GM21447 (cell line): ENCODE results near the gene MROH2B.

Experiments
- ATAC-seq: cut with Tn5 transposase; IDR thresholded peaks from one replicate; pipeline ENCODE4 v1.9.1; 2021; ENCODE audit not compliant: unreplicated experiment

The MROH2B gene

DNA sequence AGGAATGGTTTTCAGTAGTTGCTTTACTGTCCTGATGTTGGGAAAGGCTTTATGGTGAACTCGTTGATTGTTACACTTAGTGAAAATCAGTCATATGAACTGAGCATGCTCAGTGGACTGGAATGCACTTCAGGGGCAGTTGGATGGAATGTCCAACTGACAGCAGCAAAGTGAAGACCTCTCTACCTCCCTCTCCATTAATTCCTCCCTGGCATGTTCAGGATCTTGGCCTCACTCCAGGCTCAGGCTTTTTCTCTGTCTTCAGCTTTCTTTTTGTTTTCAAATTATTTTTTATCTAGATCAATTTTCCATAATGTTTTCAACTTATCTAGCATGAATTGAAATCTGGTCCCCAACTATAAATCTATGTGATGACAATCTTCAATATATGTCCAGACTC is at the start of gene MROH2B:
Gene MROH2B (minus strand): TSS at position 101 of the 400 bp plus-strand sequence. CDS start 490 bp downstream, outside the sequence.
- ATAC-seq: no peak

GRCh38 chr5:41120600-41120999 is 49.5 kb upstream of the MROH2B start:
- ATAC-seq: no peak

GRCh38 chr5:41118177-41118576 is 47.0 kb upstream of the MROH2B start:
- no peak for ATAC-seq

- no peak for ATAC-seq
Observed at GRCh38 chr5:41115281-41115680, 44.1 kb upstream of the MROH2B start.

DNA sequence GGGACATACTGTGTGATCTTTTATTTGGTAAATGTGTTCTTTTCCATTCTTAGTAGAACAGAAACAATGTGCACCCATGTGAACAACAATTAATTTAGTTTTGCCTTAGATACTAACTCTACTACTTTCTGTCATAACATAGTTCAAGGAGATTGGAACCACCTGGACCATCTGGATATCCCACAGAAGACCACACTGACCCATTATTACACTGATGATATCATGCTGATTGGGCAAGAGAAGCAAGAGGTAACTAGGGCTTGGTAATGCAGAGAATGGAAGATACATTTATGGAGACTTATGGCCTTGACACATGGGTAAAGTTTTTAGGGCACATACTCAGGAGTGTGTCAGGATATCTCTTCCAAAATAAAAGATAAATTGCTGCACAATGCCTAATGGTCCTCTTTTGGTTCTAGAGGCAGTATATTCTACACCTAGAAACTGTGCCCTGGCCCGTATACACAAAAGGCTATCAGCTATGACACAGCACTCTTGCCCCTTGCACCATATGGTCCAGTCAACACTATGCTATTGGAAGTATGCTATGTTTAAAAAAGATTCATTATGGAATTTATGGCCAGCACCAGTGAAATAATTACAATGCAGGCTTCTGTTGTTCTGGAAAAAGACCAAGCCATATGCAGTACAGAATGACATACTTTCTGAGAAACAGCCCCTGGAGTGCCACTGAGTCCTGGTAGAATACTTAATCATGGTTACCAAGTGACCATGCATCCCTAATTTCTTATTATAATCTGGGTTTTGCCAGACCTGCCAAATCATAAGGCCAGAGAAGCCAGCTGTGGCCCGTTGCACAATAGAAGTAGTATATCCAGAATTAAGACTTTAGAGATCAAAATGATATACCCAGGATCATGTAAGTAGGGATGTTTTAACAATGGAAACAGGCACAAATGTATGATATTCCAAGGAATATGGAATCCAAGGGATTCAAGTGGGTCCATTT is 41.6 kb upstream of the MROH2B start:
- ATAC-seq: no peak

DNA sequence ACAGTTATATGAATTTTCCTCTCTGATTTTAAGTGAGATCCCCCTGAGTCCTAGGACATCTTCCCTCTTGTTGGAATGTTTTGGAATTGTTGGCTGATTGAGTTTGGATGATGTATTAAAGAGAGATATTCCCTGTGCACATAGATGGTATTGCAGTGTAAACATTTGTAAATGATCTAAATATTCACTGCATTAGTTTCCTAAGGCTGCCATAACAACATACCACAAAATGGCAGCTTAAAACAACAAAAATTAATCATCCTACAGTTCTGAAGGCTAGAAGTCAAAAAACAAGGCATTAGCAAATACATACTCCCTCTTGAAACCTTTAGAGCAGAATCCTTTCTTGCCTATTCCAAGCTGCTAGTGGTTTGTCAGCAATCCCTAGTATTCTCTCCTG is 38.0 kb upstream of the MROH2B start:
- no peak for ATAC-seq

GRCh38 chr5:41102341-41102740 is 31.2 kb upstream of the MROH2B start:
- no peak for ATAC-seq

GRCh38 chr5:41097642-41098041 is 26.5 kb upstream of the MROH2B start:
- ATAC-seq: no peak

DNA sequence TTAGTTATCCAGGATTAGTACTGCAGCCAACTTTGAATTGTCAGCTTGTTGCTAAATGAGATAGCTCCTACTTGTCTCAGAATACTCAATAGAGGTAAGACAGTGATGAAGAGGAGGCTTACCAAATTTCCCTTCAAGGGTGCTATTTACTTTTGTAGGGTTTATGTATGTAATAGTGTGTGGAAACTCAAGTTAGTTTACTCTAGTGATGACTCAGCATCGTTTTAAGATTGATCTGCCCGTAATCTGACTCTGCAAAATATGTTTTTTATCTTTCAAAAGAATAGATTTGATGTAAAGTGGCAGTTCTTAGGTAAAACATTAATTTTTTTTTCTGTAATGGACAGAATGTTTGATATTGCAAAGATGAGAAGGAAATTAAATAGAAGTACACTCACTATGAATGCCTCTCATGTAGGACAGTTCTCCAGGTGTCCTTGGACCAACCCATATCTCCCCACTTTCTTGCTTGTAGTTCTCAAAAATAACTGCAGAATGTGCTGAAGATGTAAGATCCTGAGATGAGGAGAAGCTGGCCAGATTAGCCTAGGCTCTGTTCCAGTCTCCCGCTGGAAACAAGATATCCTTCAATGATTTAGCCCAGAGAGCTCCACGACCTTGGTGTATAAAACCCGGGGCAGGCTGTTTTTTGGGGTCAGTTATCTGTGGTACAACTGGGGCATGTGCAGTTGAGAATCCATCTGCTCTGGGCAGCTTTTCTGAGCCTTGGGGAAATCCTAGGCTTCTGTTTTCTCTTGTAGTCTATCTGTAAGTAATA is 24.4 kb upstream of the MROH2B start:
- no peak for ATAC-seq

DNA sequence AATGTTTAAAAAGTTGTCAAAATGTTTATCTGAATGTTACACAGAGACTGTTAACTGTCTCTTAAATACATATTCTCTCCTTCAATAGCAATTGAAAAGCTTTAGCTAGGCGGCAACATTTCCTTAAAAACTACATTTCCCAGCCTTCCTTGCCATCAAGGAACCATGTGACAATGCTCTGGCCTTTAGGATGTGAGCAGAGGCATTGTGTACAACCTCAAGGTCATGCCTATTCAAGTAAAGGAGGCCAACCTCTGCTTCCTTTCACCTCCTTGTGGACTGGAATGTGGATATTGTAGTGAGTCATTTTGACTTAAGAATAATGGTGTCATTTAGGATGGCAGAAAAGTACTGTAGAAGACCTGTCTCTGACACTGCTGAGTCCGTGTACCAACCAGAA is 23.7 kb upstream of the MROH2B start:
- no peak for ATAC-seq

DNA sequence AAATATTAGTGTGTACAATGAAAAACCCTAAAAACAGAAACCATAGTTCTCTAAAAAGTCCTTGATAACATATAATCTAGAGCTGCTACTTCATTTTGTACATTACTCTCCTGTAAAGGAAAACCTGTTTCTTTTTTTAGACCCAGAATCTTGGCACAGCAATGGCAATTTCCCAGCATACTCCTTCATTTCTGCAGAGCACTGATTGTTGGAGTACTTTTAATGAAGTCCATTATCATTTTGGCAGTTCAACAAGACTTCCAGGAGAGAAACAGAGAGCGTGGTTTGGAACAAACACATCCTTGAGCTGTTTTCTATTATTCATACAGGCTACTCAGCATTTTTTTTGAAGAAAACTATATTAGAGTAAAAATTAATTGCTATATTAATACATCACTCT is 22.7 kb upstream of the MROH2B start:
- no peak for ATAC-seq

DNA sequence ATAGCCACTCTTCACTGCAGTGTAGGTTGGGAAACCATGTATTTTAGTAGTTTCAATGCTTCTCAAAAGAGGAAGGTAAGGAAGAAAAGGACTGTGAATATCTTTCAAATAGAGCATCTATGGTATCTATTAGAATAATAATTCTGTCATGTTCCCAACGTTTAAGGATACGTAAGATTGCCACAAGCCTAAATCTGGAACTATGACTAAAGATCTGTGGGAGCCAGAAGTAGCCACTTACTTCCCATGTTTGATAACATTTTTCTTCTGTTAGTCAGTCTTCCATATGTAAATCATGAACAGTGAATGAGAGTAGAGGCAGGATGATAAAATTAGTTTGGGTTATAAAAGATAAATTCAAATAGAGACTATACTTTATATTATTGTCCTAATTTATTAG is 16.3 kb upstream of the MROH2B start:
- no peak for ATAC-seq

DNA sequence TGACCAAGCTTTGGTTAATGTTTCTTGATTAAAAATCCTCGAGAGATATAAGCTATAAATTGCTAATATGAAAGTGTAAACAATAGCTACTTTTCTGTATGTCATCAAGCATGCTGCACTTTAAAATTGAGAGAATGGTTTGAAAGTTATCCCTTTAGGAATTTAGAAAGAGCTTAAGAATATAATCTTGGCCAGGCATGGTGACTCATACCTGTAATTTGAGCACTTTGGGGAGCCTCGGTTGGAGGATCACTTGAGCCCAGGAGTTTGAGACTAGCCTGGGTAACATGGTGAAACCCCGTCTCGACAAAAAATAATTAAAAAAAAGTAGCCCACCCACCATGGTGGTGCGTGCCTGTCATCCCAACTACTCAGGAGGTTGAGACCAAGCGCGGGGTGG is 12.2 kb upstream of the MROH2B start:
- no peak for ATAC-seq

GRCh38 chr5:41071975-41072374 is 833 bp upstream of the MROH2B start:
- ATAC-seq: no peak

DNA sequence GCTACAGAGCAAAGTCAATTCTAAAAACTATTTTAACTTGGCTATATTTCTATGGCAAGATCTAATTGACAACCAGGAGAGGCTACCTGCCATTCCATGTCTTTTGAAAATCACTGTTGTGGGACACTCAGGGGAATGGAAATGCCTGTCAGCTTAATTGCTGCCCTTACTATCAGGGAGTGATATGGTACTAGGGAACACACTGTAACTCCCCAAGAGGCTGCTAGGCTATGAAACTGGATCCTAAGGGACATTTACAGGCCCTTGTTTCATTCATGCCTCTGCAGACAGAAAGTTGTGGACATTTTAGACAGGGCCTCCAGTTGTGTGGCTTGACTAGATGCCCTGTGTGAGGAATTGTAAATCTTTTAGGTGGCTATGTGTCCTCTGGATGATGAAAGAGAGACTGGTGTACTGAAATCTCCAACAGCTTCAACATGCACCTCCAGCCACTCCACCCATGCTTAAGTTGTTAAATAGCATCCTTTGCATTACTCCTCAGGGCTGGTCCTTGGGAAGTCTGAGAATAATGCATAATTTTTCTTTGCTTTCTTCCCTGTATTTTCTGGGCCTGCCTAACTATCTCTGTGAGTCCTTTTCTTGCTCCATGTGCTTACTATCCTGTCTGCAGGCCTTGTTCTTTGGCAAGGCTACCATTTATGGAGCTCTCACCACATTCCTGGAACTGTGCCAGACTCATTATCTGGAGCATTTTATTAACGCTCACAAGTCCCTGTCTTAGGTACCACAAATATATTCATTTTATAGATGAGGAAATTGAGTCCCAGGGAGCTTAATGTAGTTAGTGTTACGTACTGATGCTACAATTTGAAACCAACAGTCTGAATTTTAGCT is 3.2 kb downstream of the MROH2B start:
- ATAC-seq: no peak

- ATAC-seq: no peak
Observed at GRCh38 chr5:41065691-41066335, 5.3 kb downstream of the MROH2B start.

DNA sequence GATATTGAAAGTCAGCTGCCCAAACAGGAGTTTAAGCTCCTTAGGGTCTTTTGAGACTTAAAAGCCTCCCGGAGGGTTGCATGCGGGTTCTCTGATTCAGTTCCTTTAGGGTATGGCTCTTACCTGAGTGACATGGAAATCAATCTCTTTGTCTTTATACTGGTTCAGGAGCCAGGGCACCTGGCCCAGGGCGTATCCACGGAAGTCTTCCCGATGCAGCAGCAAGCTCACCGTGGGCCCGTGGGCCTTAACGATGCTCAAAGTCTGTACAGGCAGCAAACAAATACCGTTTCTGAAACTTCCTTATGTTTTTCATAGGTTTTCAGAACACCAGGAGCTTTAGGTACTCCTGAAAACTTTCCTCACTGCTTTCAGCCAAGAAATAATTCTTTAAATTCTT is 13.2 kb downstream of the MROH2B start:
- ATAC-seq: no peak

DNA sequence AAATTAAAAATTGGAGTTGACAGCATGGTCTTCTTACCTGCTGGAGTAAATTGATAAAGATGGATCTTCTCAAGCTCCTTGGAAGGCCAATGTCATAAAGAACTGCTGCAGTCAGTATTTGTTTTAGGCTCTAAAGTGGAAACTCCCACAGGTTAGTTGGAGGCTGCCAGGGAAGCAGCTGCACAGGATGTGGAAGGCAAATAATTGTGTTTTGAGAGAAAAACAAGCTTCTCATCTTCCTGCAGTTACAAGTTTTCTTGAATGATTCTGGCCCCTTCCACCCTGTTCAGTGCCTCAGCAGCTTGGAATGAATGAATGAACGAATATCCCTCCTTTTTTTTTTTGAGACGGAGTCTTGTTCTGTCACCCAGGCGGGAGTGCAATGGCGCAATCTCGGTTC is 13.9 kb downstream of the MROH2B start:
- ATAC-seq: no peak

DNA sequence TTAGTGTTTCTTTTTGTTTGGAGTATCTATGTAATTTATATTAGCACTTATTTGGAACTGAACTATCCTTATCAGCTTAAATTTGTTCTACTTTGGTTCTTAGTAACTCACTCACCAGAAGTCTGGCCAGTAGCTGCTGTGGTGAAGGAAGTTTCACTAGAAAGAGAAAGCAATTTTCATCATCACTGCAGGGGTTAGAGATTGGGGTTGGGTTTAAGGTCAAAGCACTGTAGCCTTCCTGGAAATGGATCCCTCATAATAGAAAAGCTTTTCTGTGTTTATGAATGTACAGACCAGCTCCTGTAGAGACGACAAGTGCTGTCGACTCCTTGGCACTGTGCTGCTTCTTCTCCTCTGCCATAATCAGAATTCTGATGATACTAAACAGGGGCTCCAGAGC is 22.2 kb downstream of the MROH2B start:
- ATAC-seq: no peak

GRCh38 chr5:41043109-41043747 is 27.9 kb downstream of the MROH2B start:
- no peak for ATAC-seq
